ENCODE data around the gene STX19.
"Not testable (repeated sequence)": the region's sequence is repeated elsewhere in the genome, so short reads cannot be mapped to it uniquely, and the experiment has no call there.

STX19 gene

GRCh38 chr3:94062513-94063404 is 34.4 kb upstream of the STX19 start, which contains the start of the genes DHFR2 and NSUN3:
Gene DHFR2 (minus strand): TSS chr3:94062916. CDS start chr3:94061511, 1,405 bp downstream.
Gene NSUN3 (plus strand): TSS chr3:94063061. CDS start chr3:94063127, 66 bp downstream.
- Histone ChIP-seq H3K36me3 (peaks cover 10% of the 10 kb centered on the region), H3K9me3 (no peaks in the 10 kb centered on the region)

GRCh38 chr3:94061297-94061696 is 32.9 kb upstream of the STX19 start:
- Histone ChIP-seq H3K9me3 (no peaks in the 10 kb centered on the region), H3K4me1 (ENCODE audit: control insufficient read depth in 1 of 2, insufficient read depth in 1 of 2, low read depth in 1 of 2, low read length in 1 of 2) (peaks cover 27% of the 10 kb centered on the region in 2 experiments), H3K27ac (no peak overlapping the region), H3K4me3 (ENCODE audit: low read depth in 1 of 2, low read length in 1 of 2) (no peak overlapping the region), H3K27me3 (no peaks in the 10 kb centered on the region), H3K36me3 (no peaks in the 10 kb centered on the region)
- TF ChIP-seq CTCF (IDR thresholded peaks at IDR 0.05): no peak

More at GRCh38 chr3:94062513-94063404, 34.4 kb upstream of the STX19 start, which contains the start of the genes DHFR2 and NSUN3:
- Histone ChIP-seq H3K27ac (peak within 1 kb of the TSS; percentile 96), H3K4me3 (ENCODE audit: low read depth in 1 of 2, low read length in 1 of 2) (peak within 1 kb of the TSS; percentile 74 to 89), H3K4me1 (ENCODE audit: control insufficient read depth in 1 of 2, insufficient read depth in 1 of 2, low read depth in 1 of 2, low read length in 1 of 2) (peaks cover 27% of the 10 kb centered on the region in 2 experiments), H3K27me3 (no peaks in the 10 kb centered on the region)
- TF ChIP-seq CTCF (IDR thresholded peaks at IDR 0.05): no peak

- no peaks in the 10 kb centered on the region for H3K9me3 ChIP-seq
- no peaks in the 10 kb centered on the region for H3K4me1 ChIP-seq (ENCODE audit: control insufficient read depth in 1 of 2, insufficient read depth in 1 of 2, low read depth in 1 of 2, low read length in 1 of 2)
- no peak for TF ChIP-seq CTCF (IDR thresholded peaks at IDR 0.05)
- H3K36me3 ChIP-seq: no peaks in the 10 kb centered on the region
- no peak overlapping the region for H3K27ac ChIP-seq
- no peak overlapping the region for H3K4me3 ChIP-seq (ENCODE audit: low read depth in 1 of 2, low read length in 1 of 2)
- no peaks in the 10 kb centered on the region for H3K27me3 ChIP-seq
Measured at GRCh38 chr3:94050546-94050945, 22.1 kb upstream of the STX19 start.

GRCh38 chr3:94049267-94049666 is 20.9 kb upstream of the STX19 start:
- Histone ChIP-seq H3K4me3 (ENCODE audit: low read depth in 1 of 2, low read length in 1 of 2) (no peak overlapping the region), H3K36me3 (no peaks in the 10 kb centered on the region), H3K9me3 (no peaks in the 10 kb centered on the region), H3K4me1 (ENCODE audit: control insufficient read depth in 1 of 2, insufficient read depth in 1 of 2, low read depth in 1 of 2, low read length in 1 of 2) (no peaks in the 10 kb centered on the region), H3K27me3 (no peaks in the 10 kb centered on the region), H3K27ac (no peak overlapping the region)
- TF ChIP-seq CTCF (IDR thresholded peaks at IDR 0.05): no peak

GRCh38 chr3:94046533-94046932 is 18.1 kb upstream of the STX19 start:
- Histone ChIP-seq H3K36me3 (no peaks in the 10 kb centered on the region), H3K4me1 (ENCODE audit: control insufficient read depth in 1 of 2, insufficient read depth in 1 of 2, low read depth in 1 of 2, low read length in 1 of 2) (no peaks in the 10 kb centered on the region), H3K27me3 (no peaks in the 10 kb centered on the region), H3K4me3 (ENCODE audit: low read depth in 1 of 2, low read length in 1 of 2) (no peak overlapping the region), H3K9me3 (no peaks in the 10 kb centered on the region), H3K27ac (no peak overlapping the region)
- TF ChIP-seq CTCF (IDR thresholded peaks at IDR 0.05): no peak

GRCh38 chr3:94044100-94044936 is 15.9 kb upstream of the STX19 start:
- H3K4me1 ChIP-seq (ENCODE audit: control insufficient read depth in 1 of 2, insufficient read depth in 1 of 2, low read depth in 1 of 2, low read length in 1 of 2); H3K36me3 ChIP-seq; H3K27ac ChIP-seq; H3K4me3 ChIP-seq (ENCODE audit: low read depth in 1 of 2, low read length in 1 of 2); H3K27me3 ChIP-seq; H3K9me3 ChIP-seq: not testable (repeated sequence)
